ENCODE measurements around the gene CCSER1.
"Not testable (repeated sequence)": the region's sequence is repeated elsewhere in the genome, so short reads cannot be mapped to it uniquely, and the experiment has no call there.

CCSER1 gene

GRCh38 chr4:90730752-90731151 lies 603.6 kb downstream of the CCSER1 start:
- DNase-seq: no peak

DNA sequence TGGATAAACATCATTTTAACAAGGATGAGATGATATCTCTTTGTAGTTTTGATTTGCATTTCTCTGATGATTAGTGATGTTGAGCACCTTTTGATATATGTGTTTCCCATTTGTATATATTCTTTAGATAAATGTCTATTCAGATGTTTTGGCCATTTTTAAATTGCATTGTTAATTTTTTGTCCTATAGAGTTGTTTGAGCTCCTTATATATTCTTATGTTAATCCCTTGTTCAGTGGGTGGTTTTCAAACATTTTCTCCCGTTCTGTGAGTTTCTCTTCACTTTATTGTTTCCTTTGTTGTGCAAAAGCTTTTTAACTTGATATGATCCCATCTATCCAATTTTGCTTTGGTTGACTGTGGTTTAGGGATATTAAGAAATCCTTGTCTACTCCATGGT lies 606.0 kb downstream of the CCSER1 start:
- no peak for DNase-seq

- no peak for DNase-seq
These were observed 618.0 kb downstream of the CCSER1 start for GRCh38 chr4:90745176-90745575.

DNA sequence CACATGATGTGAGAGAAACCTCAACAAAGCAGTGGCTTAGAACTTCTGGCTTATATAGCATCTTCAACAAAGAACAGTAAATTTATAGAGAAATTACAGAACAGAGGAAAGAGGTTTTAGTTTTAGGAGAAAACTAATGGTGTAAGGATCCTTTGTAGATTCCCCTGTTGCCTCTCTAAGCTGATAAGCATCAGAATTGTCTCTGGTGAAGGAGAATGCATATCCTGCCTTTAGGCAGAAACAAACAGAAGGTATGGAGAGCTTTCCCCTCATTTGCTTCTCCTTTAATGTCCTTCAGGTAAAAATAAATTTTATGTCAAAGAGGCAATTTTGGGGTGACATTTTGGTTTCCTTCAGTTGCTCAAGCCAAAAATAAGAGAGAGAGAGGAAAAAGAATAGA lies 625.9 kb downstream of the CCSER1 start:
- DNase-seq: no peak

- DNase-seq: no peak
These were observed 630.4 kb downstream of the CCSER1 start for GRCh38 chr4:90757534-90758060.

- no peak for DNase-seq
These were observed 632.9 kb downstream of the CCSER1 start for GRCh38 chr4:90760059-90760458.

DNA sequence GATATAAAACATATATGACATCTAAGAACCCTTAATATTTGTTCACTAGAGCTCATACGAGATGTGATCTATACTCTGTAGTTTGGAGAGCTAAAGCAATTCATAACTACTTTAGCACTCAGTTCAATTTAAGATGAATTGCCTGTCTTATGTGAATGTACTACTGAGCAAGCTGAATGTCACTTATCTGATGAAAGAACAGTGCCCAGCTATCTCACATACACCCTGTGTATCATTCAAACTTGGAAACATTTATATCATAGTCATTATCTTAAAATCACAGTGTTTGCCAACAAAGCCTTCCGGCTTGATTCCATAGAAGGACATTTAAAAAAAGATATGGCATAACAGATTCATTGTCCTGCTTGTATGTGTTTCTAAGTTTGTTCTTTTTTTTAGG lies 639.6 kb downstream of the CCSER1 start:
- DNase-seq: no peak

GRCh38 chr4:90769251-90769650 lies 642.1 kb downstream of the CCSER1 start:
- no peak for DNase-seq

DNA sequence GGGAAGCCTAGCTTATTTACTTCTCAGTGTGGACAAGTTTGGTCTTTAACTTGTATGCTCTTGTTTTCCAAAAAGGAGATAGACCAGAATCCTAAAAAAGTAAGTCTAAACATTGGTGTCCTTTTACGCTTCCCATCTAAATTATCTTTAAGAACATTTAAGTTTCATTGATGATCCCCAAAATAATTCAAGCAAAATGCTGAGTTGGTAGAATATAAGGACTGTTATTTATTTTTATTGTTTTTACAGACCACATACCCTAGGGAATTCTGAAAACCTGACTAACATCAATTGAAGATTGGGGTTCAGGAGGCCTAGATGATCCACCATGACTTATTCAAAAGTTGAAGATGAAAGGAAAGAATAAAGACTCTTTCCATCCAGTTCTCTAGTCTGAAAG lies 653.0 kb downstream of the CCSER1 start:
- no peak for DNase-seq

GRCh38 chr4:90786602-90787001 lies 659.4 kb downstream of the CCSER1 start:
- no peak for DNase-seq

DNA sequence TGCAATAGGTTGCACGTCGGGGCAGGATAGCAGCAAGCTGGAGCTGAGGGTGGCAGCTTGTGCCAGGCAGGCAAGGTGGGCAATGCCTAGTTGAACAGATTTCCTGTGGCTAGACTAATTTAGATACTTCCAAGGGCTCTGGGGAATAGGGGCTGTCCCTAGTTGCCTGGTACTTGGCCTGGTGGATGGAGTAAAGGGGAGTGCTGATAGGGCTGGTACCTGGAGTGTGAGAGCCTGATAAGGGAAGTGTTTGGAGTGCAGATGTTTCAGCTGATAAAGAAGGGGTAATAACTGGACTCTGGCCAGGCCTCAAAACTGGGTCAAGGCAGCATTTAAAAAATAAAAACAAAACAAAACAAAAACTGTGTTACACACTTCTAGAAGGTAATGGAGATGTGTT lies 665.5 kb downstream of the CCSER1 start:
- DNase-seq: no peak

DNA sequence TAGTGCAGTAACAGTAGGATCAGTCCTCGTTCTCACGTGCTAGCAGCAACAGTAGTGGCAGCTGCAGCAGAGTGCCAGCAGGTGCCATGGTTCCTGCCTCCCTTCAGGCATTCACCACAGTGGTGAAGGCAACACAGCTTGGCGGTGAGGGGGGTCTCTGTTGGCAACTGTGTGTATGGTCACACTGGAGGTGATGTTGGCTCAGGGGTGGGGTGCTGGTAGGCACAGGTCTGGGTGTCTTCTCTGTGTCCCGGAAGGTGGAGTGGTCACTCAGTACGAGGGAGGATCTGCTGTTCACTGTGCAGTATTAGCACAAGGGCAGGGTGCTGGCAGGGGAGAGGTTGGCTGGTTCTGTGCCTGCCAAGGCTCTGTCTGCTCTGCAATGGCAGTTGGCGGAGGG lies 671.8 kb downstream of the CCSER1 start:
- no peak for DNase-seq

- DNase-seq: no peak
These were observed 672.7 kb downstream of the CCSER1 start for GRCh38 chr4:90799895-90800294.

DNA sequence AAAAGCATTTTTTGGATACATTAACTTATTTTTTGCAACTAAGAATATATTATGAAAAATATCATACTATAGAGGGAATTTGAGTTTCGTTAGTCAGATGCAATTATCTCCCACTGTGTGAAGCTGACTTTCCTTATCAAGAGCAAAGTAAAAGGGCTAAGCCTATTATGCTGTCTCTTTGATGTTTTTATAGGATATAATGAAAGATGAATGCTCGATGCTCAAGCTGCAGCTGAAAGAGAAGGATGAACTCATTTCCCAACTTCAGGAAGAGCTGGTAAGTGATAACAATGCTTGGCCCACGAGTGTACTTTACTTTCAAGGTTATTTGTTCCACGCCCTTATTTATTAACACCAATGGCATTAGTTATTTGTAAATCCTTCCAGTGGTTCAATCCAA lies 688.4 kb downstream of the CCSER1 start:
- no peak for DNase-seq

DNA sequence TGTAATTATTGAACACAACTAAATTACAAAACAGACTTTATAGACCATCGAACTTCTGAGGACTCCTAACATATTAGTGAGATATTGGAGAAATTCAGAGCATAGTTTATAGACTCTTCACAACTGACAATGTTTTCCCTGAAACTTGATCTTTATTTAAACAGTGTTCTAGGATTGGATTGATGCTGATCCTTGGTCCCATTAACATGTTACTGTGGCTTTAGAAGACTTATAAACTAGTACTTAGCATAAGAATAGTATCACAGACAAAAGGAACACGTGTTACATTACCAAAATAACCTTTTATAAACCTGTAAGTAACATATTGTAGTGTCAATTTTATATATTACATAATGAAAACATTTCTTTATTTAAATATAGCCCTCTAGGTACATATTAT lies 689.6 kb downstream of the CCSER1 start:
- no peak for DNase-seq

DNA sequence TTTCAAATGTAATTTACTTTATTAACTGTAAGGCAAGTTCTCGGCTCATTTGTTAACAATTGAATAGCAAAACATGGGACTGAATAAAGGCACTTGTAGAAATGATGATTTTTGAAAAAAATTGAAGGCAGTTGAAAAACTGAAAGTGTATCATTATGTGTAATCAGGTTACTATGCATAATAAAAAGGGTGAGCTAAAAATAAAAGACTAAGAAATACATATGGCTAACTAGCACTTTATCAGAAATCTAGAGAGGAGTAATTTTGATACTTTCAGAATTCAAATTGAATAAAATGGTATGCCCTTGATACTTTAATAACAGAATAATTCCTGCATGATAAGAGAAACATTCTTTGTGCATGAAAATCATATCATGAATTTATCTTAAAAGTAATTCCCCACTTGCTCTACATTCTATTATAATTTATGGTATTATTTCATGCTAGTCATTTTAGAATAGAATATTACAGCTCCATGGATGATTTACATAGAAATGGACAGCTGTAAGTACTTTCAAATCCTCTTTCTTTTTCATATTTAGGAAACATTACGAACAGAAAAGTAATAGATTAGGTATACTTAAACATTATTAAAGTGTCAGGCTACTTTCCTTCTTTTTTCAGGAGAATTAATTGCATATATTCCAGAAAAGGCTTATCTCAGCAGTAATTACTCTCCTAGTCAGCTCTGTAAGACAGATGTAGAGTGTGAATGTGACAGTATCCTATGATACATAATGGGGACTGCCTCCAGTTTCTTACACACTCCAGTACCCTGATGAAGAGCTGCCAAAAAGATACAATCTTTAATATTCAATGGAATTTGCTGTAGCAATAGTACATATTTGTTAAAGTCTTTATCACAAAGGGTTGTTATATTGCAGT lies 697.3 kb downstream of the CCSER1 start:
- DNase-seq: no peak

DNA sequence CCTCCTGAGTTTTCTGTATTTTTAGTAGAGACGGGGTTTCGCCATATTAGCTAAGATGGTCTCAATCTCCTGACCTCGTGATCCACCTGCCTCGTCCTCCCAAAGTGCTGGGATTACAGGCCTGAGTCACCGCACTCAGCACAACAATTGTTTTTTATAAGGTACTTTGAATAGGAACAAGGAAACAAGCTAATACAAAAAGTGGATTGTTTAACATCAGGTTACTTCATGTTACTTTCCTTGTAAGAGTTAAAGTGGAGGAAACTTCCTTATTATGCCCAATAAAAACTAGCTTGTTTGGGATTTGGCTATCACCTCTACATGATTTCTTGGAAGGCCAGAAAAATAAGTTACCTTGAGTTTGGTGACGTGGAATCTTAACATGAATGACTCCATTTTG lies 698.7 kb downstream of the CCSER1 start:
- DNase-seq: no peak

- DNase-seq: no peak
These were observed 706.5 kb downstream of the CCSER1 start for GRCh38 chr4:90833706-90834105.

GRCh38 chr4:90837241-90837640 lies 710.0 kb downstream of the CCSER1 start:
- no peak for DNase-seq

- not testable (repeated sequence) for DNase-seq
These were observed 711.7 kb downstream of the CCSER1 start for GRCh38 chr4:90838859-90839258.

DNA sequence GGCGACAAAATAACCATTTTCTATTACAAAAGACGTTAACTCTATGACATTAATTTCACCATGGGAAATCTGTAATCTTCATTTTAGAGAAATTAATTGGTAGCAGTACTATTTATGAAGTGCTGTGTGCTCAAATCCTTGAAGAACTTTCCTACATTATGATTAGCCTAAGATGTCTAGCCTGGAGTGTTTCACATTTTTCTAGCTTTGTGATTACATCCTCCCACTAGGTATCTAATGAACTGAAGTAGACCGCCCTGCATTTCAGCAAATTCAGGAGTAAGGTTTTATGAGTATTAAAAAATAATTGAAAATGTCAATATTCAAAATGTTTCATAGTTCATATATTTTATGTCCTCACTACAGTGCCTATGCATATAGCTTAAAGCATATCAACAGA lies 713.1 kb downstream of the CCSER1 start:
- DNase-seq: no peak

DNA sequence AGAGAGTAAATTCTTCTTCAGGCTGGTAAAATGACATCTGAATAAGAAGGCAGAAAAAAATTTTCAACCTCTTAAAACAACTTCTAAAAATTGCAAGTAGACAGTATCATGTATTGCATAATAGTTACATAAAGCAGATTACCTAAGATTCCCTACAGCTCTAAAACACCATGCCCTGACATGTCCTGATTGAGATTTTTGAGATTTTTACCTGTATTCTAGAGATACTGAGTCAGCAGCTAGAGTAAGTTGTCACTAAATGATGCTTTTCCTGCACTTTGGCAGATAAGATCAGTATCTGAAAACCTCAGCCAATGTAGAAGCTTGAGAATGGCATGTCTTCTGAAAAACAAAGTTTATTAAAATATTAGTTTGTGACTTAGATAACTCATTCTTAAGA lies 713.6 kb downstream of the CCSER1 start:
- no peak for DNase-seq

DNA sequence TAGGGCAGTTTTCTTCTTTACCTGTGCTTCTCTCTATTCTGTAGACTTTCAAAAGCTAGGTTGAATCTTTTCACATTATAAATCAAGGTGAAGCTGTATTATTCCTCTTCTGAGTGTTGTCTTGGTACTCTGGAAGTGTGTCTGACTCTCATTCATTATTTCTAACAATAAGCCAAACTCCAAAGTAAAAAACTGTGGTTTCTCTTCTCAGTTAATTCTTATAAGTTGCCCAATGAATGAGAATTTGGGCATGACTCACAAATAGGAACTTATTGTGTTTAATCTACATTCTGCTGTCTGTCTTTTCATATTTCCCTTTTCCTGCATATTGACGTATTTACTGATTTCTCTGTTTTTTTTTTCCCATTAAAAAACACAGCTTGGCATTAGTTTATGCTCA lies 714.5 kb downstream of the CCSER1 start:
- no peak for DNase-seq

GRCh38 chr4:90842960-90843359 lies 715.8 kb downstream of the CCSER1 start:
- DNase-seq: no peak

DNA sequence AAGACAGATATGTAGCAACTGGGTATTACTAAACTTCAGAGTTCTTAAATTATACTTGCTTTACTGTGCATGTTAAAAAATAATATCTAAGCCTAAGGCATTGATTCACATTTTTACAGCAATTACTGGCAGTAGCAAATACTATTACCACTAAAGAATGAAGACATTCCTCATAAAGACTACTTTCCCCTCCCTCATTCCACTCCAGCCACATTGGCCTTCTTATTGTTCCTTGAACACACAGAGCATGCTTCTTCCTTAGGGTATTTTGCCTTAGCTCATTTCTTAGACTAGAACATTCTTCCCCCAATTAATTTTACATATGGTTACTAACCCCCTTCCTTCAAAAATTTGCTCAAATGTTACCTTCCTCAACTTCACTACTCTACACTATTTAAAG lies 717.0 kb downstream of the CCSER1 start:
- no peak for DNase-seq
